ENCODE results near the gene KCNK16.
A peak's percentile ranks its signal among the peaks of the same experiment; 100 is the strongest.

The KCNK16 gene

DNA sequence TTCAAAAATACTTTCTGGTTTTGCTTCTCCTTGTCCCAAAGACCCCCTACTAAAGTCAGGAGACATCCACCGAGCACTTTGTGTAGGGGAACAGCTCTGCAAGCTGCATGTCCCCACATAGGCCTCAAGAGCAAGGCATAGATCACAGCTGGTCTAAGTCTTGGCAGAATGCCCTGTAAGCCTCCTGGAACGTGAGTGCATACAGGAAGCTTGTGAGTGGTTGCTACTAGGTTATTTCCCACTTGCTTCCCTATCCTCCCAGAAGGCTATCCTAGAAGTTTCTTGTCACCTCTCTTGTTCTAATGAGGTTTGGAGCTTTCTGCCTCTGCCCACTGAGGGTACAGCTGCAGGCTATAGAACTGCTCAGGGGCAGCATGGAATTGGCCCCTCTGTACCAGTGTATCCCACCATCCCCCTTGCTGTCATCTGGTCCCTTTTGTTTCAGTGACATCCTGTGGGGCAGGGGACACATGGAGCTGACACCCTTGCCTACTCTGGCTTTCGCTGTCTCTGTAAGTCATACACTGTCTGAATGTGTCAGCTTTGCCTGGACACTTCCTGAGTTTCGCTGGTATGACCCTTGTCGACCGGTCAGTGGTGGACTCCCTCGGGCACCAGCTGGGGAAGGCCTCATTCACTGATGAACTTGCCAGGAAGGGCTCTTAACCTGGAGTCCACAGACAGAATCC is 35.6 kb upstream of the KCNK16 start:
- H3K27me3 ChIP-seq, result no peaks in the 10 kb centered on the region
- peaks cover 0 to 5% (median 1%) of the 10 kb centered on the region in 4 donors for H3K4me1 ChIP-seq
- no peak for DNase-seq
- H3K4me3 ChIP-seq, result no peak overlapping the region
- TF ChIP-seq, protein P1, sequence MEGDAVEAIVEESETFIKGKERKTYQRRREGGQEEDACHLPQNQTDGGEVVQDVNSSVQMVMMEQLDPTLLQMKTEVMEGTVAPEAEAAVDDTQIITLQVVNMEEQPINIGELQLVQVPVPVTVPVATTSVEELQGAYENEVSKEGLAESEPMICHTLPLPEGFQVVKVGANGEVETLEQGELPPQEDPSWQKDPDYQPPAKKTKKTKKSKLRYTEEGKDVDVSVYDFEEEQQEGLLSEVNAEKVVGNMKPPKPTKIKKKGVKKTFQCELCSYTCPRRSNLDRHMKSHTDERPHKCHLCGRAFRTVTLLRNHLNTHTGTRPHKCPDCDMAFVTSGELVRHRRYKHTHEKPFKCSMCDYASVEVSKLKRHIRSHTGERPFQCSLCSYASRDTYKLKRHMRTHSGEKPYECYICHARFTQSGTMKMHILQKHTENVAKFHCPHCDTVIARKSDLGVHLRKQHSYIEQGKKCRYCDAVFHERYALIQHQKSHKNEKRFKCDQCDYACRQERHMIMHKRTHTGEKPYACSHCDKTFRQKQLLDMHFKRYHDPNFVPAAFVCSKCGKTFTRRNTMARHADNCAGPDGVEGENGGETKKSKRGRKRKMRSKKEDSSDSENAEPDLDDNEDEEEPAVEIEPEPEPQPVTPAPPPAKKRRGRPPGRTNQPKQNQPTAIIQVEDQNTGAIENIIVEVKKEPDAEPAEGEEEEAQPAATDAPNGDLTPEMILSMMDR (IDR thresholded peaks at IDR 0.05), result no peak
- H3K27ac ChIP-seq, result no peak overlapping the region
- no peaks in the 10 kb centered on the region for H3K36me3 ChIP-seq
- no peaks in the 10 kb centered on the region for H3K9me3 ChIP-seq
- intact Hi-C loops (cut with DNase I; ENCODE audit: low total_unique reads), result no loop called here

DNA sequence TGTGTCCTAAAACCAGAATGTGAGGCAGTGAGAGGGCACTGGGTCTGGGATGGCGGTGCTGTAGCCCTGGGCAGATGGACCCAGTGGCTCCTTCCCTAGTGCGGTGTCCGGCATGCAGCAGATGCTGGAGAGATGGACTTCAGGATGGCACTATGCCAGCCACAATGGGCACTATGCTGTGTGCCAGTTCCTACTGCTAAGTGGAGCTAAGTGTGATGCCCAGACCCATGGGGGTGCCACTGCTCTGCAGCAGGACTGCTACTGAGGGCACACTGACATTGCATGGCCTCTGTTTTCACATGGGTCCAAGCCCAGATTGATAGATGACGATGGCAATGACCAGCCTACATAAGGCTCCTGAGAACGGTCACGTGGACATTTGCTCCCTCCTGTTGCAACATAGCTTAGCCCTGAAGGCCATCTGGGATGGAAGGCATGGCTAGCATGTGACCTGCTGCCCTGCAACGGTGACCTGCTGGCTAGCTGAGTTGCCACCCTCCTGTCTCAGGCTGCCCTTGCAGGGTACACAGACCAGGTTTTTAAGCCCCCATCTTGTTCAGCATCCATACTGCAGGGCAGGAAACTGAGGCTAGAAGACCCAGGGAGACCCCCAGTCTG is 31.3 kb upstream of the KCNK16 start:
- Histone ChIP-seq H3K27ac (no peak overlapping the region), H3K27me3 (no peaks in the 10 kb centered on the region), H3K4me3 (no peak overlapping the region), H3K36me3 (no peaks in the 10 kb centered on the region), H3K9me3 (no peaks in the 10 kb centered on the region), H3K4me1 (no peaks in the 10 kb centered on the region)
- DNase-seq, result peak in 1 of 2 donors; percentile 27
- intact Hi-C loops (cut with DNase I; ENCODE audit: low total_unique reads), result no loop called here
- TF ChIP-seq, protein P1 (IDR thresholded peaks at IDR 0.05), result no peak

DNA sequence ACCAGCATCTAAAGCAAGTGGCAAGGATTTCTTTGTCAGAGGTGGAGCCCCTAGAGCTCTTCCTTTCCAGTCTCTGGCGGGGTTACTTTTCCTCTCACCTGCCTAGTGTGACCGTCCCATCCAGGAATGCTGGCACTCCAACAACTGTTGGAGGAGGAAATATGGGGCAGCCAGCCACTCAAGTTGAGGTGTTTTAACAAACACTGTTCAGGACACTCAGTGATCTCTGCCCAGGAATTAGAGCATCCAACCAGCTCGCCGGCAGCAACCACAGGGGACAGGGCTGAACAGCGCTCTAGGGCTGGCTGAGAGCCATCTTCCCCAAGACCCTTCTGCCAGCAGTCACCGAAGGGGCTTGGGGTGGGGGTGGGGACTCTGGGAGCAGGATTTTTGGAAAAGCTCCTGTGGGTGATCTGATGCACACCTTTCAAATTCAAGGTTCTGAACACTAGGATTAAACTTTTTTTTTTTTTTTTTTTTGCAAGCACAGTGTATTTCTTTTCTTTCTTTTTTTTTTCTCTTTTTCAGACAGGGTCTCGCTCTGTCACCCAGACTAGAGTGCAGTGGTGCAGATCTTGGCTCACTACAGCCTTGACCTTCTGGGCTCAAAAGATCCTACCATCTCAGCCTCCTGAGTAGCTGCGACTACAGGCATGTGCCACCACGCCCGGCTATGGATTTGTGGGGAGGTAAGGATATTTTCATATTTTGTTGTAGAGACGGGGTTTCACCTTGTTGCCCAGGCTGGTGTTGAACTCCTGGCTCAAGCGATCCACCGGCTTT is 28.4 kb upstream of the KCNK16 start:
- Histone ChIP-seq H3K27me3 (no peaks in the 10 kb centered on the region), H3K36me3 (no peaks in the 10 kb centered on the region), H3K9me3 (no peaks in the 10 kb centered on the region), H3K4me3 (no peak overlapping the region), H3K4me1 (peaks cover 0 to 7% (median 0%) of the 10 kb centered on the region in 4 donors), H3K27ac (no peak overlapping the region)
- peak in 1 of 2 donors; percentile 52 for DNase-seq
- TF ChIP-seq, protein P1 (IDR thresholded peaks at IDR 0.05), result no peak
- intact Hi-C loops (cut with DNase I; ENCODE audit: low total_unique reads), result no loop called here

DNA sequence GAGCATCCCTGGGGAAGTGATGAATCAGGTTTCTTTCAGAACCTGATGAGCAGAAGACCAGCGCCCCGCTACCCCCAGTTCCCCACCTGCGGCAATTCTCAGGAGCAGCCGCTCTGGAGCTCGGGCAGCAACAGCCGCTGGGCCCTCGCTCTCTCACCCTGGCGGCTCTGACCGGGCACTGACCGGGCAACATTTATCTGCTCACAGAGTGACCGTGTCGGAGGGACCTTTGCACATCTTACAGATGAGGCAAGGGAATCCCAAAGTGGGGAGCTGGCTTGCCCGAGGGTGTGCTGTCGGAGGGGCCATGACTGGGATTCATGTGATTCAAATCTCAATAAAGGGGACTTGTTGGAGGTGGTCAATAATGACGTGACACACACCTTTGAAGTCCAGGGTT is 26.2 kb upstream of the KCNK16 start:
- Histone ChIP-seq H3K27me3 (no peaks in the 10 kb centered on the region), H3K36me3 (no peaks in the 10 kb centered on the region), H3K27ac (no peak overlapping the region), H3K4me3 (no peak overlapping the region), H3K9me3 (no peaks in the 10 kb centered on the region), H3K4me1 (peaks cover 0 to 25% (median 10%) of the 10 kb centered on the region in 4 donors)
- intact Hi-C loops (cut with DNase I; ENCODE audit: low total_unique reads), result no loop called here
- TF ChIP-seq, protein P1 (IDR thresholded peaks at IDR 0.05), result no peak
- no peak for DNase-seq

DNA sequence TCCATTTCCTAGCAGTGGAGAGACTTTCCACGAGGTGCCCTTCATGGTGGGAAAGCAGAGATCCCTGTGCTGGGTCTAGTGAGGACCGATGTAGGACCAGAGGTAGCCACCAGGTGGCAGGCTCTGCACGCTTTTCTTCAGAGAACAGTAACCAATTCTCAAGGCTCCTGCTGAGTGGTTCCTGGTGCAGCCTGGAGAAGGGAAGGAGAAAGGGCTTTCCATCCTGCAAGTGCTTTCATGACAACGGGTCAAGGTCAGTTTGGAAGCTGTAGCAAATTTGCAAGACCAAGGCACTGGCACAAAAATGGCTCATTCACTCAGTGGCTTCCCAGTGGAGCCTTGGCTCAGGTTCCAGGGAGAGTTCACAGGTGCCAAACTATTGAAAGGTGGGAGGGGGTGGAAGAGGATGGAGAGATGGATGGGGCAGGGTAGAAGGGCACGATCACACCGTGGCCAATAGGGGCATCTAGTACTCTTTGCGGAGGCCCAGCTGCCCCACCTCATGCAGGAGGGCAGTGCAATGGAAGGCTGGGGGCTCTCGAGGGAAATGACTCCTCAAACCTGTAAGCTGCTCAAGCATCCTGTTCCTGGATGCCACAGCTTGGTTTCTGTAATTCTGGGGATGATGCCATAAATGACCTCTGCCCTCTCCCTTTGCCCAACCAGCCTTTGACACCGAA is 25.5 kb upstream of the KCNK16 start:
- intact Hi-C loops (cut with DNase I; ENCODE audit: low total_unique reads), result no loop called here
- no peak overlapping the region for H3K27ac ChIP-seq

More for the DNA sequence above, 25.5 kb upstream of the KCNK16 start:
- Histone ChIP-seq H3K36me3 (no peaks in the 10 kb centered on the region), H3K27me3 (no peaks in the 10 kb centered on the region), H3K9me3 (no peaks in the 10 kb centered on the region), H3K4me1 (peaks cover 0 to 29% (median 10%) of the 10 kb centered on the region in 4 donors), H3K4me3 (no peak overlapping the region)
- TF ChIP-seq, protein P1 (IDR thresholded peaks at IDR 0.05), result peak; percentile 86 to 90
- peak; percentile 70 to 83 for DNase-seq

Data from tibial artery (tissue), 4 donors.